Daoy (cell line): Measurements from ENCODE around the gene PDZD2. TPM values are rescaled to one million over a fixed set of nuclear protein-coding genes. Genes with fewer than 3 reads are reported as not detected.

Experiments
- DNase-seq: peaks from one replicate; pipeline ENCODE4 v3.0.0-alpha.2; 2015; ENCODE audit warnings: low read depth
- total RNA-seq: library from RNA; depleted of rRNA; stranded (reverse); fragments of >200 nt; shearing (Covaris generic); gene quantifications from 2 replicates; pipeline ENCODE4 v1.2.3, GENCODE V29; 2014

Gene PDZD2
- total RNA-seq, 1 experiment from 2014 or later = 0.91 TPM

DNA sequence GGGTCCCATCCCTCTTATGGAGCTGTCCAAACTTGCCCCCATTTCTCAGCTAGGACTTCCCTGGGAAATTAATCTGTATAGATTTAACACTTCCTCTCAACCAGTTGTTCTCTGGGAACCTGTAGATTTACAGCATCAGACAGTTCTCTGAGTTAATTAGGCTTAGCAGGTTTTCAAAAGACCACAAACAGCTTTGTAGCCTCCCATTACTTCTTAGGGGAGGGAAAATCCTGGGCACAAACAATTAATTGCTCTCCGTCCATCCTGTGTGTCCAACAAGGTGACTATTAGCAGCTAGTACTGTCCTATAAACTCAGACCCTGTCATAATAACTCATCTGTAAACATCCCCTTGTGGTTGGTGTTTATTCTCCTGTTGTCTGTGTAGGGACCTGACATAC is 337.2 kb downstream of the PDZD2 start:
- DNase-seq = no peak

DNA sequence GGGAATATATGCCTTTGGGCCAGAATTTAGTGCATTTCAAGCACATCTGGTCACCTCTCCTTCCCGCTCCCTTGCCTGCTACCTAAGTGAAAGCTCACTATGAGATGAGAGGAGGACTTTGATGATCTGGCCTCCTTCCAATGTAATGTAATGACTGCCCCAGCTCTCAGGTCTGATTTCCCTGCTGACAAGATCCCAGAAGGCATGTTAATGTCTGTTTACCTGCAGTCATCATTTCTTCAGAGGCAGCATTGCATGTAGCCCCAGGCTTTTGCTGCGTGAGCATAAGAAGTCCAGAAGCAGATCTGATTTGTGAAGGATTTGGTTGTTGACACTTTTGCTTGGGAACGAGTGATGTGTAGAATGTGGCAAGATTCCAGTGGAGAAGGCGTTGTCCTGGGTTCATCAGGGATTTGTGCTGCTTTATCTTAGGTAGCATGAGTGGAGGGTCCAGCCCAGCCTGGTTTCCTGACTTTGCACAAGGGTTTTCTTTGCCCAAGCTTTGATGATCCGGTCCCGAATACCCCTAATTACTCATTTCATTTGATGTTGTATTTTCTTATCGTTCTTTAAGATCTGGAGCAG is 342.5 kb downstream of the PDZD2 start:
- no peak for DNase-seq

DNA sequence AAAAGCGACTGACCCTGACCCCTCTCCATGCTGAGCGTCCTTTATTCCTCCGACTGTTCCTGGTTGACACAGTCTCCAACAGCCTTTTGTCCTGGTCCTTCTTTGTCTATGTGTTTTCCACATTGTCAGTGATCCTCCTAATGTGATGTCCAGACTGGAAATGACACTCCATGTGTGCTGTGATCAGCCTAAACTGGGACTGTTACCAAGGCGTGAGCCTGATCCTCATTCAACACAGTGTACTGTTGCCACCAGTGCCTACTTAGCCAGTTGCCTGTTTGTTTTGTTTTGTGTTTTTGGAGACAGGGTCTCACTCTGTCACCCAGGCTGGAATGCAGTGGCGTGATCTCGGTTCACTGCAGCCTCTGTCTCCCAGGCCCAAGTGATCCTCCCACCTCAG is 343.1 kb downstream of the PDZD2 start:
- no peak for DNase-seq

DNA sequence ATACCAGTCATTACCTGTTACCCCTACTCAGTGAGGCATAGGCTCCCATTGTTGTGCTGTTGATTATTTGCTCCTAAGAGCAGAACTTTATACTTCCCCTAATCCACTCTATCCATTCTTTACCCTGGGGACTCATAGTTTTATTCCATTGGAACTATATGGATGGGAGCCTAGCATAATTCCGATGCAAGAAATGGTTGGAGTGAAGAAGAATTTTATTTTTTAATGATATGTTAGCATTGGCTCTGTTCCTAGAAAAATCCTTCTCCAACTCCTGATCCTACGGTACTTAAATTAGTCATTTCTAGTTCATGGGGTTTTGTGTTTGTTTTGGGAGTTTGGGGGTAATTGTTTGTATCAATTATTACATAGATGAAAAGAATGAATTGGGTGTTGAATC is 343.7 kb downstream of the PDZD2 start:
- DNase-seq = no peak

DNA sequence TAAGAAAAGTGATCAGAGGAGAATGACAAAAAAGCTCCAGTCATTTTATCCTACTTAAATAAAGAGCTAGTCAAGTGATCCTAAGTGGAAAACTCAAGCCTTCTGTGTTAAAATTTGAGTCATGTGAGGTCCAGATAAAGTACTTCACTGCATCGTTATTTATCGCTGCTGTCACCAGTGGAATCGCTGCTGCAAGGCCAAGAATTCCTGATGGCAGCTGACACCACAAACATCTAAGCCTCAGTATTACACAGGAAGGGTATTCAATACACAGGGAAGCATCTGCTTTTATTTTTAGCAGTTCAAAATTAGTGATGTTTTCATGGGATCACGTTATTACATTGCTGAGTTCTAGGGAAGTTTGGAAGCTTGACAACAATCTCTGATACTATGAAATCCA is 344.9 kb downstream of the PDZD2 start:
- DNase-seq = no peak

DNA sequence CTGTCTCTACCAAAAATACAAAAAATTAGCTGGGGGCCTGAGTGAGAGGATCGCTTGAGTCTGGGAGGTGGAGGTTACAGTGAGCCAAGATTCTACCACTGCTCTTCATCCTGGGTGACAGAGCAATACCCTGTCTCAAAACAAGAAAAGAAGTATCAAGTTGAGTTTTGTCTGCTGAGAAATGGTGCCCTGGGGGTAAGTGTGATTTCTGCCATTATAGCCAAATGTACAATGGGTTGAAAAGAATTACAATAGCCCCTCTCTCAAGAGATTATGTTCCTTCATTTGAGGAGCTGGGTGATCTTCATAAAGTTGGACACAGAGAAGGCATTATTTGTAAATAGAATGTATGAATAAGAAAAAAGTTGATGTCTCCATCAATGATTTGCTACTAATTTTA is 345.8 kb downstream of the PDZD2 start:
- DNase-seq = no peak

DNA sequence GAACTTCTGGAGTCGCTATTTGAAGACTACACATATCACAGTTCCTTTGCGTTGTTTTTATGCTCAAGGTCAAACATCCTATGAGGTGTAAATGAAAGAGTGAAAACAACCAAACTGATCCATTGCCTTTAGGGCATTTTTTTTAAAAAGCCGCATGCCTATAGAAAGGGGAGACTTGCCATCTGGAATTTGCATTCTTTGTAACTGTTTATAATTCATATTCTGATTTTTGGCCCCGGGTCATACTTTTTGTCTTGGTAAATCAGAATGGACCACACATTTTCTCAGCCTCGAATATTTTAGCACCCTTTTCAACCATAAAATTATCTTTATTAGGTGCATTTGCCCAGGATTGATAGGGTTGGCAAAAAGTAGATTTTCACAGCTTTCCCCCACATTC is 347.2 kb downstream of the PDZD2 start:
- no peak for DNase-seq

DNA sequence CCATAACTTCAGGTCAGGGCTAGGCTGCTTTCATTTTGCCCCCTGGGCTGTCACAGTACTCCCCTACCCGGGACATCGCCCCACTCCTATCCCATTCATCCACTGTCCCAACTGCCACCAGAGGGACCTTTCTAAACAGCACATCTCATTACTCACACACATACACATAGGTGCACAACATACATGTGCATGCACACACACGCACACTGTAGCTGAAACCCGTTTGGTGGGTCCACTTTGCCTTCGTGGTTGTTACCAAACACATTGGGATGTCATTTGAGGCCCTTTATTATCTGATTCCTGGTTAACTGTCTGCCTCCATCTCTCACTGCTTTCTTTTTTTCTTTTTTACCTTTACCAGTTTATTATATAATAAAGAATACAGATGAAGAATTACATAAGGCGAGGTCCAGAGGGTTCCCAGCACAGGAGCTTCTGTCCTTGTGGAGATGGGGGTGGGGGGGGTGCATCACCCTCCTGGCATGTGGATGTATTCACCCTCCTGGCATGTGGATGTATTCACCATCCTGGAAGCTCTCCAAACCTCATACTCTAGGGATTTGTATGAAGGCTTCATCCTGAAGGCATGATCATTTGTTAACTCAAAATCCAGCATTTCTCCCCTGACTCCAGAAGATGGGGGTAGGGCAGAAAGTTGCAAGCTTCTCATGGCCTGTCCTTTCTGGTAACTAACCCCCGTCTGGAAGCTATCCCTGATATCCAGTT is 349.2 kb downstream of the PDZD2 start:
- peak; percentile 95 for DNase-seq

DNA sequence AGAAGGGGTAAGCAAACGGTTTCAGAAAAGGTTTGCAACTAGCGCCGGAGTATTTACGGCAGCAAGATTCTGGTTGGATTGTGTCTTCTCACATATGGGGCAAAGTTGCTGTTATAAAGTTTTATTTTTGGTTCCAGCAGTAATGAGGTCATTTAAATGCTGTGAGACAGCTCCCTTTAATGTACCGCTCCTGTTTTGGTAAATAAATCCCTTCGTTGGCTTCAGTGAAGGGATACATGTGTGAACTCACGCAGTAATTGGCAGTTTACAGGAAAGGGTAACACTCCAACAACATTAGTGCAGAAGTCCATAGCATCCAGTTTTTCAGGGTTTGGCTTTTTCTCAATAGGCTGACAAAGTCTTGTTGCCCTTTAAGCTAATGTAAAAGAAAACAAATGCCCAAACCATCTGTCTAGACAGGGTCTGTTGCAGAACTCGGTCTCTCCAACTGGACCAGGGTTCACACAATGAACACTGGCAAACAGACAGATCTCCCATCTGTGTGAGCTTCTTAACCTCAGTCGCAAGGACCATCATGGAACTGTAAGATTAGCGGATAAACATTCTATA is 351.2 kb downstream of the PDZD2 start:
- no peak for DNase-seq

DNA sequence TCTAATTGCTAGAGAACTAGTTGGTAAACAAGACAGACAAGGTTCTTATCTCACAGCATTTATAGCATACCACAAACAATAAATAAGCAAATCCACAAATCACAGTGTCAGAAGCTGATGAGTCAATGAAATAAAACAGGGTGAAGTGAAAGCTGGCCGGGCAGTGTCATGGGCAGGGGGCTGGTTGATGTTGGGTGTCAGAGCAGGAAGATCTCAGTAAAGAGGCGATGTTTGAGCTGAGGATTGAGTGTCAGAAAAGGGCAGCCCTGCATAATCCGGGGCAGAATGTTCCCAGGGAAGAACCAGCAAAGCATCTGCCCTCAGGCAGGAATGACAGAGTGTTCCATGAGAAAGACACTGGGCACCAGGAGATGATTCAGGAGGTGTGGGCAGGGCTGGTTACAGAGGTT is 351.8 kb downstream of the PDZD2 start:
- DNase-seq = peak; percentile 39

DNA sequence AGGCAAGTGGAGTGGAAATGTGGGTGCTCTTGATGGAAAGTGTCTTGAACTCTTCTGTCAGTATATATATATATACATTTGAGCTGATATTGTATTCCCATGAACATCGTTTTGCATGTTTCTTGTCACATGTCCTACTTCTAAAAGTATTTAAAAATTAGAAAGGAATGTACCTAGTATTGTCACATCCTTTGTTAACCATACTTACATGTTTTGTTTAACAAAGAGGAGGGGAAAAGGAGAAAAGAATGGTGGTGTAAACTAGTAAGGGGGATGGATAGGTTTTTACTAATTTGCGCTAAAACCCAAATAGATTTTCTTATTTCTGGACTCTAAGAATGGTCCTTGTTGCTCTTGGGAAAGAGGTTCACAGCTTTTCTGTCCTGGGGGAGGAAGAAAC is 353.4 kb downstream of the PDZD2 start:
- DNase-seq = no peak

DNA sequence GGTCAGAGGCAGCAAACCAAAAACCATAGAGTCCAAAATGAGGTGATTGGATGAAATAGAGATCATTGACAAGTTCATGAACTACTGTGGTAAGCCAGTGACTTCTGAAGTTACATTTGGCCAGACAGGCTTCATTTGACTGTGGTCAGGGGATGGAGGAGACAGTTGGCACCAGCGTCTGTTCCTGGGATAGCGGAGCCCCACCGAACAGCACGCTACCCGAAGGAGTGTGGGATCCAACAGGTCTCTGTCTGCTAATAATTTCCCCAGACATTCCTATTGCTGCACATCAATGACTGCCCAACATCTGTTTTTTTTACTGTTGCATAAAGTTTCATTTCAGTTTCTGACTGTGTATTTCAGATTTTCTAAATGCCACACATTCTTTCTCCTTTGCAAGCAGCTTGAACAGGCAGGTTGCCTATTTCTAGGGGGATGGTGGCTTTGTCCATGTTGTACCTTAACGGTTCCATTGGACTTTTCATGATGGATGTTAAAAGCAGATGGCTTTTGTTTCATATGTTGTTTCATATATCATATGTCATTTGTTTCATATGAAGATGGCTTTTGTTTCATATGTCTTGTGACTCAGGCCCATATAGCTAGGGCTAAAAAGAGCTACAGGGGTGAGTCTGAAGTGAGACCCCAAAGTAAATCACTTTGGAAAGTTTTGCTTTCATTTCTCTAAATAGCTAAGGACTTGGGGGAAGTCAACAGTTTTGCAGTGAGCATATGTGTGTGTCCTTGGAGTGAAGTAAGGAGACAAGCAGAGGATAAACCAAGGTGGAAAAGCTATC is 354.4 kb downstream of the PDZD2 start:
- no peak for DNase-seq

DNA sequence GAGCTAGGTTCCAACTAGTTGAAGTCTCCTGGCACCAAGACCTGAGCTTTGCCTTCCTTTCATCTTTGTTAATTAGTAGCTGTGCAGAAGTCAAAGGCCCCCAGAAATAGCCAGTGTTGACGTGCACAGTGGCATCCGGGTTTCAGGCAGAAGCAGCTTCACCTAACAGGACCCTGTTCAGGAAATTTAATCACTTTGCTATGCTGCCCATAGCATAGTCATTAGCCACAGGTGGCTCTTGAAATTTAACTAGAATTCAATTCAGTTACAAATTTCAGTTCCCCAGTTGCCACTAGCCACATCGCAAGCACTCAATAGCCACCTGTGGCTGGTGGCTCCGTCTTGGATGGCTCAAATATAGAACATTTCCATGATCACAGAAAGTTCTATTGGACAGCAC is 356.1 kb downstream of the PDZD2 start:
- no peak for DNase-seq

DNA sequence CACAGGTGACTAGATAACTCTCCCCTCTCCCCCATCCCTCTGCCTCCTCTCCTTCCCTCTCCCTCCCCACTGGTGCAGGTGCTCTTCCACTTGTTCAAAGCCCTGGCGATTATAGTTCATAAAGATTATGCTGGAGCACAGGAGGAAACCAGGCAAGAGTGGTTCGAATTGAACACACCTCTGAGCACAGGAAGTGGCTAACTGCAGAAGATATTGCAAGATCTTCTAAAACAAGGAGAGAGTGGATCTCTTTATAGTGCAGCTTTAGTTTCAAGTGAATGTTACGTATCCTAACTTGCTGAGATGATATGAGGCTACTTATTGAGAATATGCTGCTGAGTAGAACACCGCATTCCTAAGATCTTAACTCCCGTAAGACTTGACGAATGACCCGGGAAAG is 356.8 kb downstream of the PDZD2 start:
- DNase-seq = no peak

DNA sequence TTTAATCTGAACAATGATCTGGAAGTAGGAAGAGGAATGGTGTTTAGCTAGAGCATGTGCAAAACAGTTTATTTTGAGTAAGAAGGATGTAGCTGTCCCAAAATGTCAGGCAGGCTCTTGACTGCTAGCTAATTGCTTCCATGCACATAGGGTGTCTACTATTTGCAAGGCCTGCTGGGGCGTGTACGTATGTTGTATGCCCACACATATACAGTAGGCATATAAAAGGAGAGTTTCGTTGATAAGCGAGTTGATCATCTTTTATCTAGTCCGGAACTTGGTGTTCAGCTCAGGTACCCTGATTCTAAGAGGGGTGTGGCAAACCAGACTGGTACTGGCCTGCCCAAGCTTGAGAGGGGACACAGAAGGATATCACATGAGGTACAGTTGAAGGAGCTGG is 358.0 kb downstream of the PDZD2 start:
- DNase-seq = no peak

DNA sequence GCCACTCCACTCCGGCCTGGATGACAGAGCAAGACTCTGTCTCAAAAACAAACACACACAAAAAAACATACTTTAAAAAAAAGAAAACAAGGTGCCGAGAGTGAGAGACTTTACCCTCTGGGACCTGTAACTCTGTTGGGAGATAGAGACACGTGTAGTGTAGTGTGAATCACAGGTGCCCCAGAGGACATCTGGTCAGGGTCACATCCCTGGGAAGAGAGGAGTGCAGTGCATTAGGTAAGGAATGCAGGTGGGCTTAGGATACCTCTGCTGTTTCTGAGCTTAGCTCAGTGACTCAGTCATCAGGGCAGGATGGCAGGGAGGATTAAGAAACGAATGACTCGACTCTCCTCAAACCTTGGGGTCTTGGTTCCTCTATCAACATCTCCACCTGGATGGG is 360.5 kb downstream of the PDZD2 start:
- DNase-seq = no peak

DNA sequence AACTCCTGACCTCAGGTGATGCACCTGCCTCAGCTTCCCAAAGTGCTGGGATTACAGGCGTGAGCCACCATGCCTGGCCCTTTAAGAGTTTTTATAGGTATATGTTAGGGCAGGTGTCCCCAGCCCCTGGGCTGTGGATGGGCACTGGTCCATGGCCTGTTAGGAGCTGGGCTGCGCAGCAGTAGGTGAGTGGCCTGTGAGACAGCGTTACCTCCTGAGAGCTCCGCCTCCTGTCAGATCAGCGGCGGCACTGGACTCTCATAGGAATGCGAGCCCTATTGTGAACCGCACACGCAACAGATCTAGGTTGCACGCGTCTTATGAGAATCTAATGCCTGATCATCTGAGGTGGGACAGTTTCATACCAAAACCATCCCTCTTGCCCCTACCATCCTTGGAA is 361.8 kb downstream of the PDZD2 start:
- no peak for DNase-seq

DNA sequence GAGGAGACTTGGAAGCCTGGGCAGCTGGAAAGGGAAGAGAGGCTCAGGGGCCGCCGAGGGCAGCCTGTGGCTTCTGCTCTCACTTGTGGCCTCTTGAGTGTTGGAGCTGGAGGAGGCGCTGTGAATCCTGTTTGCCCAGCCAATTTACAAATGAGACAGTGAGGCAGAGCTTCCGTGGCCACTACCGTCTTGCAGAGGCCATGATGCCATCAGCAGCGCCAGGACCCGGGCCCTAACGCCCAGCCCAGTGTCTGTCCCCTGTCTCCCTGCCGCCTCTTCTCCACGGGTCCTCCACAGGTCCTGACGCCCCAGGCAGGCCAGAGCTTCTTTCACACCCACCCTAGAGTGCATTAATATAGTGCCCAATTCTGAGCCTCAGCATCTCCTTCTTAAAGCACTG is 362.4 kb downstream of the PDZD2 start:
- DNase-seq = no peak

DNA sequence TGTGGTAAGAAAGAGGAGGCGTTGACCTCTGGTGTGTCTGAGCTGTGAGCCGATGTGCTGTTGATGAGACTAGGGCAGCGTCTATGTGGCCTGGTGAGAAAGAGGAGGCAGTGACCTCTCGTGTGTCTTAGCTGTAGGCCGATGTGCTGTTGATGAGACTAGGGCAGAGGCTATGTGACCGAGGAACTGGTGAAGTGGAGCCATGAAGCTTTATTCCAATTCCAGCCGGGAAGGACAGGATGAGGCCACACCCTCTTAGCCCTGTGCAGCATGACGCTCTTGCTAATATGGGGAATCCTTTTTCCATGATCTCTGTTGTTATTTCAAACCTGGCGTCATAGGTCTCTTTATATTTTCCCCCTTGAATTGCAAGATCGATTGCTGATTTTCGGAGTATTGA is 362.8 kb downstream of the PDZD2 start:
- no peak for DNase-seq

DNA sequence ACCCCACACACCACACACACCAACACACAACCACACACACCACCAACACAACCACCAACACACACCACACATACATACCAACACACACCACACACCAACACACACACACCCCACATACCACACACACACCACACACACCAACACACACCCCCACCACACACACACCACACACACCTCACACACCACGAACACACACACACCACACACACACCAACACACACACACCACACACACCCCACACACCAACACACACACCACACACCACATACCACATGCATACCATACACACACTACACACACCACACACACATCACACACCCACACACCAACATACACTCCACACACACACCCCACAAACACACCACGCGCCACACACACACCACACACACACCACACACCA is 363.8 kb downstream of the PDZD2 start:
- DNase-seq = no peak

DNA sequence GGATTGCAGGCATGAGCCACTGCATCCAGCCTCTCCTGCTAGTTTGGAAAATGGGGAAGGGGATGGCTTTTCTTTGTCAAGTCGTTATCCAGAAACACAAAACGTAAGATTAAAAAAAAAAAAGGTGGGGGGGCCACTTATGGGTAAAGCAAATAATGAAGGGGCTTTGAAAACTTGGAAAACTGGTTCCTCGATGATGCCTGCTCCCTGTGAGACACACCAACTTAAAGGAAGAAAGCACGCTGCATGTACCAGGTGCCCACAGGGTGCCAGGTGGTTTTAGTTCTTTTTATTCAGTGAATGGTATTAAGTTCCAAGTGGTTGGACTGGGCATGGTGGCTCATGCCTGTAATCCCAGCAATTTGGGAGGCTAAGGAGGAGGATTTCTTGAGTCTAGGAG is 365.1 kb downstream of the PDZD2 start:
- DNase-seq = no peak

DNA sequence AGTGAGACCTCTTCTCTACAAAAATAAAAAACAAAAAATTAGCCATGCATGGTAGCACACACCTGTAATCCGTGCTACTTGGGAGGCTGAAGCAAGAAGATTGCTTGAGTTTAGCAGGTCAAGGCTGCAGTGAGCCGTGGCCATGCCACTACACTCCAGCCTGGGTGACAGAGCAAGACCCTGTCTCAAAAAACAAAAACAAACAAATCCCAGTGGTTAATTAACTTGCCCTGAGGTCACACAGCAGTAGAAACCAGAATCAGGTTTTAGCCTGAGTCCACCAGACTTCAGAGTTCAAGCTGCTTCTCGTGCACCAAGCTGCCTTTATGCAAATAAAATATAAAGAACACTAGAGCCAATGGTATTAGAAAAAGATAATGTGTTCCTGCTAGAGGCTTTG is 365.5 kb downstream of the PDZD2 start:
- no peak for DNase-seq

DNA sequence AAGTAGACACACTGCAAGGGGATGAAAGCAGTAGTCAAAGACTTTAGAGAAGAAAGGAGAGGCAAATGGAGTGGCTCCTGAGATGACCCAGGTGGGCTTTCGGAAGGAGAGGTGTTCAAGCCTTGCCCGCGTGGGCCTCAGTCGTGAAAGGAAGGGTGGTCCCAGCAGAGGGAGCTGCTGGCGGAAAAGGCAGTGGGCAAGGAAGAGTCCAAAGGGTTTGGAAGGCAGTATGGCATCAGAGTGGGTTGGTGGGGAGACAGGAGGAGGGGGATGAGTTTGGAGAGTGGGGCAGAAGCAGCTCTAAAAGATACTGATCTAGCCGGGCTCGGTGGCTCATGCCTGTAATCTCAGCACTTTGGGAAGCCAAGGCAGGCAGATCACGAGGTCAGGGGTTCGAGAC is 369.8 kb downstream of the PDZD2 start:
- DNase-seq = no peak
